PC-3 (cell line): ENCODE measurements around the gene FXR2. TPM values are rescaled to one million over a fixed set of nuclear protein-coding genes. Genes with fewer than 3 reads are reported as not detected.

Experiments
- ATAC-seq: fragments of 200-7000 bp; cut with Tn5 transposase; 2 replicates; pipeline ENCODE4 v1.9.1; 2020; ENCODE audit warnings: mild to moderate bottlenecking, moderate library complexity
- Bru-seq: library from RNA; stranded (reverse); fragments of 400-500 nt; gene quantifications from one replicate; lab custom pipeline; 2021; lab: Mats Ljungman, UMichigan
- BruChase-seq, 2 experiments: library from RNA; stranded (reverse); fragments of 400-500 nt; gene quantifications; one replicate each; lab custom pipeline; 2021; lab: Mats Ljungman, UMichigan
- BruUV-seq: library from RNA; stranded (reverse); fragments of 400-500 nt; replicated peaks from 2 replicates; lab custom pipeline; 2021; lab: Mats Ljungman, UMichigan
- CTCF ChIA-PET: fragments of 300-600 bp; sonication (Branson Sonifier 250); formaldehyde crosslinking; loops from one replicate; lab custom pipeline; 2022; ENCODE audit warnings: antibody characterized with exemption; lab: Charles Lee
- POLR2A ChIA-PET: fragments of 300-600 bp; sonication (Branson Sonifier 250); formaldehyde crosslinking; loops from one replicate; lab custom pipeline; 2022; ENCODE audit warnings: antibody characterized with exemption; ENCODE audit not compliant: unreplicated experiment; lab: Charles Lee
- DNase-seq: peaks from one replicate; pipeline ENCODE4 v3.0.0-alpha.2; 2015
- H2AFZ ChIP-seq: fragments of 300-600 bp; sonication (generic); 2 replicates; pipeline ENCODE4 v1.6.0; 2016; ENCODE audit warnings: antibody characterized with exemption, low read length
- H3F3A ChIP-seq: fragments of 300-600 bp; sonication (generic); one replicate; pipeline ENCODE4 v1.6.0; 2017; ENCODE audit warnings: antibody characterized with exemption, low read length, control low read depth, mild to moderate bottlenecking; ENCODE audit not compliant: unreplicated experiment
- H3K27ac ChIP-seq: fragments of 300-600 bp; sonication (generic); 2 replicates; pipeline ENCODE4 v1.5.1; 2016; ENCODE audit warnings: mild to moderate bottlenecking, low read length
- H3K27me3 ChIP-seq: fragments of 300-600 bp; sonication (generic); 2 replicates; pipeline ENCODE4 v1.6.1; 2016; ENCODE audit warnings: low read length, mixed read lengths
- H3K36me3 ChIP-seq: fragments of 300-600 bp; sonication (generic); 2 replicates; pipeline ENCODE4 v1.6.1; 2016; ENCODE audit warnings: low read depth, mixed run types, low read length, mixed read lengths
- H3K4me1 ChIP-seq: fragments of 300-600 bp; sonication (generic); 2 replicates; pipeline ENCODE4 v1.5.1; 2016; ENCODE audit warnings: low read length; ENCODE audit not compliant: insufficient read depth
- H3K4me2 ChIP-seq: fragments of 300-600 bp; sonication (generic); 2 replicates; pipeline ENCODE4 v1.6.0; 2016; ENCODE audit warnings: low read length
- H3K4me3 ChIP-seq: fragments of 300-600 bp; sonication (generic); 2 replicates; pipeline ENCODE4 v1.5.1; 2016; ENCODE audit warnings: mild to moderate bottlenecking, low read length, mixed read lengths
- H3K79me2 ChIP-seq: fragments of 300-600 bp; sonication (generic); 2 replicates; pipeline ENCODE4 v1.6.1; 2017; ENCODE audit warnings: low read length, mixed read lengths
- H3K9ac ChIP-seq: fragments of 300-600 bp; sonication (generic); 2 replicates; pipeline ENCODE4 v1.6.0; 2016; ENCODE audit warnings: mild to moderate bottlenecking, low read length
- H3K9me2 ChIP-seq: fragments of 300-600 bp; sonication (generic); replicated peaks from 2 replicates; pipeline ENCODE4 v1.6.1; 2016; ENCODE audit warnings: mixed run types, low read length, mixed read lengths
- H3K9me3 ChIP-seq: fragments of 300-600 bp; sonication (generic); 2 replicates; pipeline ENCODE4 v1.6.1; 2016; ENCODE audit warnings: low read length, mixed read lengths
- H4K20me1 ChIP-seq: fragments of 300-600 bp; sonication (generic); 2 replicates; pipeline ENCODE4 v1.6.1; 2016; ENCODE audit warnings: low read length, mixed read lengths
- CTCF ChIP-seq: fragments of 300-600 bp; sonication (generic); conservative IDR thresholded peaks from 2 replicates; pipeline ENCODE4 v1.5.1; 2017; ENCODE audit warnings: antibody characterized with exemption, low read depth, mild to moderate bottlenecking, low read length
- EZH2 ChIP-seq: fragments of 300-600 bp; sonication (generic); IDR thresholded peaks from one replicate; pipeline ENCODE4 v1.6.1; 2017; ENCODE audit warnings: antibody characterized with exemption, mild to moderate bottlenecking, low read length; ENCODE audit not compliant: unreplicated experiment
- EZH2phosphoT487 ChIP-seq: fragments of 300-600 bp; sonication (generic); IDR thresholded peaks from 2 replicates; pipeline ENCODE4 v1.6.1; 2018; ENCODE audit warnings: mild to moderate bottlenecking, antibody characterized with exemption, low read length, borderline replicate concordance
- intact Hi-C: fragments of 100-400 bp; cut with micrococcal nuclease; formaldehyde crosslinking; loops from 2 replicates; pipeline ENCODE4 v1.9.0; 2023
- long read RNA-seq: library from polyadenylated mRNA; unstranded; transcript quantifications from one replicate; pipeline ENCODE4 v2.0.0, GENCODE V29; 2021; ENCODE audit not compliant: unreplicated experiment
- total RNA-seq: library from RNA; depleted of rRNA; stranded (reverse); fragments of >200 nt; gene quantifications from 2 replicates; pipeline ENCODE4 v1.2.3, GENCODE V29; 2014; rRNA removed

FXR2 gene
- total RNA-seq (51.4 and 67.2 TPM in 2 replicates), Bru-seq, nascent RNA (percentile 70 among the genes with signal in this experiment), BruChase-seq, experiment 1, labeled RNA remaining after a 6-hour chase (percentile 88 among the genes with signal in this experiment), BruChase-seq, experiment 2, labeled RNA remaining after a 2-hour chase (percentile 79 among the genes with signal in this experiment)
- long read RNA-seq, transcript FXR2-201 (17 exons, 2,957 nt): major isoform, 122 of 196 reads
- long read RNA-seq, partial matches to known transcripts: 18 of 196 reads
- long read RNA-seq, other reads (novel, unspliced or antisense): 56 of 196 reads

DNA sequence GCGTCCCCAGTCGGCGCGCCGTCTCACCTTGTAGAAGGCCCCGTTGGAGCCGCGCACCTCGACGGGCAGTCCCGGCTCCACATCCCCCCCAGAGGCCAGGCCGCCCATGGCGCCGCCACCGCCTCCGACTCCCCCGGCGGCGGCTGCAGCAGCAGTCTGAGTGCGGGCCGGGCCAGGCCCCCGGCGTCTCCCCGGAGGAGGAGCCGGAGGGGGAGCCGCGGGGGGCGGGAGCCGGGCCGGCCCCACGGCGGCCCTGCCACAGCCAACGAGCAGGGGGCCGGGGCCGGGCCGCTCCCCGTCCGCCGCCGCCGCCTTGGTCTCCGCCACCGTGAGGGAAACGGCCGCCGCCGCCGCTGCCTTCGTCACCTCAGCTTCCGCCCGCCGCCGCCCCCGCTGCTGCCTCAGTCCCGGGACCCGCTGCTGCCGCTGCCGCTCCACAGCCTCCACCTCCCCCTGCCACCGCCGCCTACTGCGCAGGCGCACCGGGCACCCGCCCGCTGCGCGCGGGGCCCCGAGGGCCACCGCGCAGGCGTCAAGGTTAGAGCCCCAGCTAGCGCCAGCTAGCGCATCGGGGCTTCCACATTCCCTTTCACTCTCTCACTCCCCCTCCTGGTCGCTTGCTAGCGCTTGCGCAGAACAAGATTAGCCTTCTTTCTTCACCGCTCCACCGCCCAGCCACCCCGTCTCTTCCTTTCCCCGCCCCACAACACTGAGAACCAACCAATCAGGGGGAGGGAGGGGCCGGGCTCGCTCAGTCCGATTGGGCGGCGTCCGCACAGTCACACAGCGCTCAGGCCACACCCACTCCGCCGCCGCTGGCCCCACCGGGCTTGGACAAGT lies at the start of gene FXR2:
FXR2 (minus strand) TSS at position 473 of the 840 bp plus-strand sequence; CDS start at position 108, 365 bp downstream.
- H2AFZ ChIP-seq: peak within 1 kb of the TSS; percentile 87

GRCh38 chr17:7656958-7657609 lies 42.4 kb upstream of the FXR2 start:
- H3K4me1 ChIP-seq: no peaks in the 10 kb centered on the region
- H3K9me2 ChIP-seq: no peaks in the 10 kb centered on the region
- H4K20me1 ChIP-seq: no peaks in the 10 kb centered on the region
- no peak overlapping the region for H3K27ac ChIP-seq
- no peaks in the 10 kb centered on the region for H3K9me3 ChIP-seq
- H2AFZ ChIP-seq: no peak overlapping the region
- no peak overlapping the region for H3K4me2 ChIP-seq
- intact Hi-C loops: no loop called here
- ATAC-seq (no peak), DNase-seq (no peak)
- H3K79me2 ChIP-seq: no peaks in the 10 kb centered on the region
- H3F3A ChIP-seq: no peaks in the 10 kb centered on the region
- no peak overlapping the region for H3K9ac ChIP-seq
- ChIA-PET POLR2A (no interaction called here), CTCF (no interaction called here)
- no TSS peak for BruUV-seq
- no peak for TF ChIP-seq EZH2
- no peak for TF ChIP-seq EZH2phosphoT487
- no peak for TF ChIP-seq CTCF
- no peak overlapping the region for H3K4me3 ChIP-seq
- 0 out of 2 replicates have a peak, but pooled peaks cover under 1% of the 10 kb centered on the region for H3K27me3 ChIP-seq
- no peaks in the 10 kb centered on the region for H3K36me3 ChIP-seq

More for the DNA sequence above, at the start of gene FXR2:
- ChIA-PET CTCF (interaction anchor here (0.6 kb wide), 1 partner anchor 17 kb away, joined by 6 read pairs; no protein-coding TSS in a partner anchor), POLR2A (interaction anchor here (0.6 to 1.0 kb wide), 7 partner anchors 12 to 558 kb away, joined by 3 to 11 read pairs (median 4); partner anchors contain the start of genes MPDU1 and SAT2)
- no TSS peak for BruUV-seq
- H3K27me3 ChIP-seq: no peaks in the 10 kb centered on the region
- H3K36me3 ChIP-seq: no peaks in the 10 kb centered on the region
- peak within 1 kb of the TSS; percentile 95 for H3K4me3 ChIP-seq
- peaks cover 19% of the 10 kb centered on the region for H3K4me1 ChIP-seq
- peak; percentile 97 for DNase-seq
- ATAC-seq: peak; percentile 93
- TF ChIP-seq EZH2phosphoT487 (no peak), CTCF (peak; percentile 52)
- no peaks in the 10 kb centered on the region for H3F3A ChIP-seq
- peak within 1 kb of the TSS; percentile 85 for H3K9ac ChIP-seq
- peak within 1 kb of the TSS; percentile 91 for H3K4me2 ChIP-seq
- H3K9me3 ChIP-seq: no peaks in the 10 kb centered on the region
- intact Hi-C loops: no loop called here
- peaks cover 45% of the 10 kb centered on the region for H3K79me2 ChIP-seq
- H3K9me2 ChIP-seq: no peaks in the 10 kb centered on the region
- peaks cover 8% of the 10 kb centered on the region; the same call in 1 of the 2 replicates for H4K20me1 ChIP-seq
- H3K27ac ChIP-seq: peak within 1 kb of the TSS; percentile 36
